Measurements from ENCODE around the gene ATCAY. TPM values are rescaled to one million over a fixed set of nuclear protein-coding genes. Genes with fewer than 3 reads are reported as not detected.
"Not testable (repeated sequence)": the region's sequence is repeated elsewhere in the genome, so short reads cannot be mapped to it uniquely, and the experiment has no call there.

The ATCAY gene
- total and polyA plus RNA-seq, 10 donors, result not detected

DNA sequence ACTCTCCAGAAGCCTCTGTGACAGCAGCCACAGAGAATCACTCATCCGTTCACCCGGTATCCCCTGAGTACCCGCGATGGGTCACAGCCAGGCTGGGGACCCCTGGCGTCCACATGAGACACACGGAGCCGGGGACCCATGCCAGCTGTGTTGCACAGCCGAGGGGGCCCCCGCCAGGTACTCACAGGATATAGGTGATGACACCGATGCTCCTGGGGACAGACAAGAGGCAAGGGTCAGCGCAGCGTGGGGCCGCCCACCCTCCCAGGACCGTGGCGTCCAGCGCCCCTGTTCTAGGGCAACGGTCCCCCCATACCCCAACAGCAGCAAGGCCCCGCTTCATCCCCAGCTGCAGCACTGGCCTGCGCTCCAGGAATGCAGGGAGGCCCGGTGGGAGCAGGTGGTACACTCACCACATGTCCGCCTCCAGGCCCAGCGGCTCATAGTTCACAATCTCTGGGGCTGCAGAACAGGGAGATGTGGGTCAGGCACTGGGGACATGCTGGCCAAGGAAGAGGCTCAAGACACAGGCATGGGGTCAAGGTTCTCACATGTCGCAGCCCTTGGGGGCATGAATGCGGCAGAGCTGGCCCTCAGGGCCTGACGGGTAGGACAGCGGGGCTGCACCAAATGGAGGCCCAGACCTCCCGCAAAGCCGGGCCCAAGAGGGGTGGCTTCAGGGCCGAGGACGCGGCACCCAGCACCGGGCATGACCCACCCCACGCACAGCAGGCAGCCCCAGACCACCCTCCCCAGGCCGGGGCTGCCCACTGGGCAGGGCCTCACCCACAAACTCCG lies 83.2 kb downstream of the ATCAY start:
- TF ChIP-seq, protein P1, sequence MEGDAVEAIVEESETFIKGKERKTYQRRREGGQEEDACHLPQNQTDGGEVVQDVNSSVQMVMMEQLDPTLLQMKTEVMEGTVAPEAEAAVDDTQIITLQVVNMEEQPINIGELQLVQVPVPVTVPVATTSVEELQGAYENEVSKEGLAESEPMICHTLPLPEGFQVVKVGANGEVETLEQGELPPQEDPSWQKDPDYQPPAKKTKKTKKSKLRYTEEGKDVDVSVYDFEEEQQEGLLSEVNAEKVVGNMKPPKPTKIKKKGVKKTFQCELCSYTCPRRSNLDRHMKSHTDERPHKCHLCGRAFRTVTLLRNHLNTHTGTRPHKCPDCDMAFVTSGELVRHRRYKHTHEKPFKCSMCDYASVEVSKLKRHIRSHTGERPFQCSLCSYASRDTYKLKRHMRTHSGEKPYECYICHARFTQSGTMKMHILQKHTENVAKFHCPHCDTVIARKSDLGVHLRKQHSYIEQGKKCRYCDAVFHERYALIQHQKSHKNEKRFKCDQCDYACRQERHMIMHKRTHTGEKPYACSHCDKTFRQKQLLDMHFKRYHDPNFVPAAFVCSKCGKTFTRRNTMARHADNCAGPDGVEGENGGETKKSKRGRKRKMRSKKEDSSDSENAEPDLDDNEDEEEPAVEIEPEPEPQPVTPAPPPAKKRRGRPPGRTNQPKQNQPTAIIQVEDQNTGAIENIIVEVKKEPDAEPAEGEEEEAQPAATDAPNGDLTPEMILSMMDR (IDR thresholded peaks at IDR 0.05 in 8 of 11, conservative IDR thresholded peaks at IDR 0.05 in 3 of 11), result no peak
- TF ChIP-seq POLR2A (IDR thresholded peaks at IDR 0.05) (no peak), POLR2AphosphoS5 (IDR thresholded peaks at IDR 0.05) (no peak)
- no peak for DNase-seq
- intact Hi-C loops (cut with DNase I; ENCODE audit: low total_unique reads), result no loop called here
- Histone ChIP-seq H3K27me3 (replicated peaks in 1 of 7) (no peaks in the 10 kb centered on the region), H3K27ac (no peak overlapping the region), H3K4me3 (no peak overlapping the region), H3K9me3 (no peaks in the 10 kb centered on the region), H3K36me3 (peaks cover 3 to 100% (median 90%) of the 10 kb centered on the region in 6 donors), H3K4me1 (peaks cover 2 to 33% (median 22%) of the 10 kb centered on the region in 6 donors)
- WGBS, 5 donors, result 94 to 97% (median 95%) methylated on average over 22 to 35 of the region's 35 CpGs

DNA sequence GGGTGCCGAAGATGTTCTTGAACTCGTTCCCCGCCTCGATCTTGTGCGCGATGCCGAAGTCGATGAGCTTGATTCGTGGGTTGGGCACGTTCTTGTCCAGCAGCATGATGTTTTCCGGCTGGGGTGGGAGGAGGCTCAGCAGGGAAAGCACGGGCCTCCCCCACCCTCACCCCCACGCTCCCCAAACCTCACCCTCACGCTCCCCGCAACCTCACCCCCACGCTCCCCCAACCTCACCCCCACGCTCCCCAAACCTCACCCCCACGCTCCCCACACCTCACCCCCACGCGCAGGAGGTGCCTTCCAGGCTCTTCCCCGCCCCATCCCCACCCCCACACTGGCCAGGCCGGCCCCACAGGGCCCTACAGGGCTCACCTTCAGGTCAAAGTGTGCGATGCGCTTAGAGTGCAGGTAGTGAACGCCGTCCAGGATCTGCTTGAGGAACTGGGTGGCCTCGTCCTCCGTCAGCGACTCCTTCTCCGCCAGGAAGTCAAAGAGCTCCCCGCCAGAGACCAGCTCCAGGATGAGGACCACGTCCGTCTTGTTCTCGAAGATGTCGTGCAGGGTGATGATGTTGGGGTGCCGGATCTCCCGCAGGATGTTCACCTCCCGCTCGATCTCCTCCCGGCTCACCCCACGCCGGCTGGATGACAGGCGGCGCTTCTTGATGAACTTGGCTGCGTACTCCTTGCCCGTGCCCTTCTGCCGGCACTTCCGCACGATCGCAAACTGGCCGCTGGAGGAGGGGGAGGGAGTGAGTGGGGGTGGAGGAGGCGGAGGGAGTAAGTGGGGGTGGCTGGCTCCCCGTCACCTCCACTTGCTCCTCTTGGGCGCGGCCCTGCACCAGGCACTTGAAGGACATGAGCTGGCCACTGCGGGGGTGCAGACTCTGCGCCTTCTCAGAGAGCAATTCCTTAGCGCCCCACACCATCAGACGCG lies 84.0 kb downstream of the ATCAY start:
- intact Hi-C loops (cut with DNase I; ENCODE audit: low total_unique reads), result no loop called here
- TF ChIP-seq, protein P1 (IDR thresholded peaks at IDR 0.05 in 8 of 11, conservative IDR thresholded peaks at IDR 0.05 in 3 of 11), result no peak
- TF ChIP-seq POLR2AphosphoS5 (IDR thresholded peaks at IDR 0.05) (peak in 1 of 3 donors; percentile 25), POLR2A (IDR thresholded peaks at IDR 0.05) (no peak)
- no peaks in the 10 kb centered on the region for H3K27me3 ChIP-seq (replicated peaks in 1 of 7)
- no peaks in the 10 kb centered on the region for H3K9me3 ChIP-seq
- WGBS, 5 donors, result 91 to 96% (median 93%) methylated on average over 46 to 60 of the region's 60 CpGs
- H3K4me1 ChIP-seq, result peaks cover 10 to 41% (median 30%) of the 10 kb centered on the region in 6 donors
- H3K4me3 ChIP-seq, result no peak overlapping the region
- no peak for DNase-seq
- peaks cover 0 to 100% (median 84%) of the 10 kb centered on the region in 6 donors for H3K36me3 ChIP-seq
- H3K27ac ChIP-seq, result no peak overlapping the region

- TF ChIP-seq POLR2A (IDR thresholded peaks at IDR 0.05) (no peak), POLR2AphosphoS5 (IDR thresholded peaks at IDR 0.05) (no peak)
- TF ChIP-seq, protein P1 (IDR thresholded peaks at IDR 0.05 in 8 of 11, conservative IDR thresholded peaks at IDR 0.05 in 3 of 11), result no peak
- intact Hi-C loops (cut with DNase I; ENCODE audit: low total_unique reads), result no loop called here
- 84 to 90% (median 85%) methylated on average over 28 to 30 of the region's 30 CpGs for WGBS, 5 donors
- Histone ChIP-seq H3K27ac (peak overlapping the region in 3 of 8 donors; percentile 18 to 36 (median 28)), H3K27me3 (replicated peaks in 1 of 7) (no peaks in the 10 kb centered on the region), H3K4me1 (peaks cover 19 to 56% (median 42%) of the 10 kb centered on the region in 6 donors), H3K9me3 (no peaks in the 10 kb centered on the region), H3K36me3 (peaks cover 0 to 84% (median 66%) of the 10 kb centered on the region in 6 donors), H3K4me3 (no peak overlapping the region)
- no peak for DNase-seq
Measured at GRCh38 chr19:3966051-3967017, 85.8 kb downstream of the ATCAY start.

GRCh38 chr19:3967983-3968382 lies 87.5 kb downstream of the ATCAY start:
- DNase-seq; H3K4me3 ChIP-seq; H3K27me3 ChIP-seq (replicated peaks in 1 of 7); H3K9me3 ChIP-seq; intact Hi-C loops (cut with DNase I; ENCODE audit: low total_unique reads): not testable (repeated sequence)
- Histone ChIP-seq H3K4me1 (peaks cover 23 to 63% (median 48%) of the 10 kb centered on the region in 6 donors), H3K27ac (peak overlapping the region in 7 of 8 donors; percentile 59 to 93 (median 72)), H3K36me3 (peaks cover 0 to 75% (median 50%) of the 10 kb centered on the region in 6 donors)
- 88 to 95% (median 91%) methylated on average over 12 of the region's 12 CpGs for WGBS, 5 donors
